Measurements from ENCODE around the gene PLEK2. TPM values are rescaled to one million over a fixed set of nuclear protein-coding genes. Genes with fewer than 3 reads are reported as not detected.

PLEK2 gene
- total RNA-seq, 4 donors from 2014 or later = 22.0 to 75.2 (median 58.6) TPM

DNA sequence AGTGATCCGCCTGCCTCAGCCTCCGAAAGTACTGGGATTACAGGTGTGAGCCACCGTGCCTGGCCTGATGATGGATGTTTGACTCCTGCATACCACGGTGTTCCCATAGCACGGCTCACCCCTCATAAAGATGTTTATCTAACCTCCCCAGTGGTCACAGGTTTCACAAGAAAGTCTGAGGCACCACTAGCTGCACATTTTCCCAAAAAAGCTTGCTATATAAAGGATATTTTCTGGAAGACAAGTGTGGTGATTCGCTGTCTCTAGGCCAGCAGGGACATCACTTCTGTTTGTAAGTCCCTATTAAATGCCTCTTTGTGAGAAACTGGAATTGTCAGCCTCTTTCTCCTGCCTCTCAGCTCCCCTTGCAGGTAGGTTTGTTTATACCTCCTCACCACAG is 18.3 kb downstream of the PLEK2 start:
- 82 to 95% methylated on average over 6 of the region's 6 CpGs for WGBS, 2 donors
- Histone ChIP-seq H3K27ac (no peak overlapping the region), H3K4me3 (replicated peaks in 1 of 3) (no peak overlapping the region), H3K9me3 (no peaks in the 10 kb centered on the region), H3K4me1 (peaks cover 8 to 14% of the 10 kb centered on the region in 2 donors), H3K27me3 (no peaks in the 10 kb centered on the region), H3K36me3 (peaks cover 0 to 9% of the 10 kb centered on the region in 2 donors)
- intact Hi-C loops (cut with DNase I) = no loop called here
- no peak for DNase-seq
- no peak for TF ChIP-seq POLR2A (IDR thresholded peaks at IDR 0.05)
- no peak for TF ChIP-seq CTCF (IDR thresholded peaks at IDR 0.05)

DNA sequence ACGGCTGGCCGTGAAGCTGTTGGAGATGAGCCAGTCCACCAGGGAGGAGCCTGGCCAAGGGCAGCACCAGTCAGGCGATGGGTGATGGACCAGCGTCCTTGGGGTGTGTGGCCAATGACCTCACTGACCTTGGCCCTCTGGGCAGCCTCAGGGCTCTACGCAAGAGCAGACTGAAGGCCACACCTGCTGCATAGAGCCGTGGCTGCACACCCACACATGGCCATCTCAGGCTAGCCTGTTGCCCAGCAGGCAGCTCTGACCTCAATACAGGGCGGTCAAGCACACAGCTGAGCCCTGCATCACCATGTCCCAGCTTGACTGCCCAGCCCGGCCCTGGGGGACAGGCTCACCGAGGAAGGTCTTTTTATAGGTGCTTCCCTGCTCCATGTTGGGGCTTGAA is 19.2 kb downstream of the PLEK2 start:
- Histone ChIP-seq H3K4me3 (replicated peaks in 1 of 3) (no peak overlapping the region), H3K27me3 (no peaks in the 10 kb centered on the region), H3K27ac (no peak overlapping the region), H3K4me1 (peaks cover 8 to 14% of the 10 kb centered on the region in 2 donors), H3K9me3 (no peaks in the 10 kb centered on the region), H3K36me3 (peaks cover 0 to 9% of the 10 kb centered on the region in 2 donors)
- intact Hi-C loops (cut with DNase I) = no loop called here
- DNase-seq = no peak
- 72 to 83% methylated on average over 4 to 5 of the region's 9 CpGs for WGBS, 2 donors
- no peak for TF ChIP-seq CTCF (IDR thresholded peaks at IDR 0.05)
- TF ChIP-seq POLR2A (IDR thresholded peaks at IDR 0.05) = no peak

DNA sequence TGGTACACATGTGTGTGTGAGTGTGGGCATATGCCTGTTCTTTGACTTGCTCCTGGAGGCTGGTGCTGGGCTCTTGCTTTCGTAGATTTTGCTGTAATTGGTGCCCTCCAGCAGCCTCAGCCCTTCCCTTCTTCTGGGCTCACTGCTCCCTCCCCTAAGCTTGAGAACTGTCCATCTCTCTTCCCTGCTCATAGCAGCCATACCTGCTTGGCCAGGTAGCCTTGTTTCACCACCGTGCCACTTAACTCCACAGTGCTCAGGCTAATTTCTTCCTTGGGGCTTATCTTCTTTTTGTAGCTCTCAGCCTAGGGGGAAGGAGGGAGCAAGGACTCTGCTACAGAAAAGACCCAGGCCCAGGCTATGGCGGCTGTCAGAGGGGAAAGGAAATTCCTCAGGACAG is 19.8 kb downstream of the PLEK2 start:
- TF ChIP-seq POLR2A (IDR thresholded peaks at IDR 0.05) (no peak), CTCF (IDR thresholded peaks at IDR 0.05) (no peak)
- no peaks in the 10 kb centered on the region for H3K27me3 ChIP-seq
- H3K9me3 ChIP-seq = no peaks in the 10 kb centered on the region
- peaks cover 0 to 4% of the 10 kb centered on the region in 2 donors for H3K36me3 ChIP-seq
- peaks cover 11 to 18% of the 10 kb centered on the region in 2 donors for H3K4me1 ChIP-seq
- no peak overlapping the region for H3K27ac ChIP-seq
- intact Hi-C loops (cut with DNase I) = no loop called here
- H3K4me3 ChIP-seq (replicated peaks in 1 of 3) = no peak overlapping the region
- no peak for DNase-seq
- WGBS, 2 donors = 71 to 81% methylated on average over 3 of the region's 3 CpGs

DNA sequence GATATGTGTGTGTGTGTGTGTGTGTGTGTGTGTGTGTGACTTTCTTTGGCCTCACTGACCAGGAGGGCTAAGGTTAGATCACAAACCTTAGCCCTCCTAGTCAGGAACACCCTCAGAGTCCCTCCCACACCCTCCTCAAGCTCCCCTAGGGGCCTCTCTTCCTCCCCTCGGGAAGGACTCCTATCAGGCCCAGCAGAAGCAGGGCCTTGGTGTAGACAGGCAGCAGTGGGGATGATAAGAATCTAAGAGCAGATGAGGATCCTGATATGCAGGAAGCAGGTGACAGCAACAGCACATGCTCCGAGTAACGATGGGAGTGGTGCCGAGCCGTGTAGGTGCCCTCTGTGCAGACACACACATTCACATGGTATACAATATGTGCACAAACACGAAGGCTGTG is 20.7 kb downstream of the PLEK2 start:
- Histone ChIP-seq H3K27me3 (no peaks in the 10 kb centered on the region), H3K27ac (no peak overlapping the region), H3K9me3 (no peaks in the 10 kb centered on the region), H3K36me3 (peaks cover 0 to 4% of the 10 kb centered on the region in 2 donors), H3K4me1 (peaks cover 20 to 27% of the 10 kb centered on the region in 2 donors), H3K4me3 (replicated peaks in 1 of 3) (no peak overlapping the region)
- WGBS, 2 donors = 87 to 91% methylated on average over 6 of the region's 6 CpGs
- no peak for TF ChIP-seq CTCF (IDR thresholded peaks at IDR 0.05)
- TF ChIP-seq POLR2A (IDR thresholded peaks at IDR 0.05) = no peak
- no peak for DNase-seq
- intact Hi-C loops (cut with DNase I) = no loop called here

DNA sequence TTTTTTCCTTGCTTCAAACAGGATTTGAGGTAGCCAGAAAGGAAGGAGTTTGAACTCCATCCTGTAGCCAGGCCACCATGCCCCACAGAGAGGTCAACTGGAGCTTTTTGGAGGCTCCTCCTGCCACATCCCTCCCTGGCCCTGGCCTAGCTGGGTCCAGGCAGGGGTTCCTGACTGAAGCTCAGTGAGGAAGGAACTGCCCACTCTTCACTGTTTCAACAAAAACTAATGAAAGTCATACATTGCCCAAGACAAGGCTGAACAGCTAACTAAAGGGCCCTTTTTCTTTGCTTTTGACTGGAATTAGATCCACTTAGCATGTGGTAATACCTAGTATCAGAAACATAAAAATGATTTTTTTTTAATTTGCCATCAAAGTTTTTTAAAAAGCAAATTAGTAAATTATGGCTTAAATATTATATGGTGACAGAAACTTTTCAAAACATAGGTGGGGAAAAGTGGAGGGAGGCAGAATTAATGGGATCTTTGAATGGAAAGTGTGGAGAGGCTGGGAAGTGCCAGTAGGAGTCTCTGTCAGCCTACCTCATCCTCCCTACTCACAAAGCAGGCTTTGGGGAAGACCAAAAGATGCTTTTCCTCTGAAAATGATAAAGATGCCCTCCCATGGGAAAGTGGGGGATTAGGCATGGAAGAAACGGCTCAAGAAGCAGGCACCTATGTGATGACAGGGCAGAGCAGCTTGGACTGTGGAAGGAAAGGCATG is 22.0 kb downstream of the PLEK2 start:
- TF ChIP-seq CTCF (IDR thresholded peaks at IDR 0.05) = no peak
- TF ChIP-seq POLR2A (IDR thresholded peaks at IDR 0.05) = no peak
- Histone ChIP-seq H3K36me3 (peaks cover 0 to 4% of the 10 kb centered on the region in 2 donors), H3K27ac (peak overlapping the region; percentile 11 to 39 (median 21)), H3K27me3 (no peaks in the 10 kb centered on the region), H3K4me3 (replicated peaks in 1 of 3) (no peak overlapping the region), H3K9me3 (no peaks in the 10 kb centered on the region), H3K4me1 (peaks cover 27 to 37% of the 10 kb centered on the region in 2 donors)
- peak in 1 of 2 donors; percentile 25 for DNase-seq
- WGBS, 2 donors = 78 to 86% methylated on average over 1 of the region's 1 CpG
- intact Hi-C loops (cut with DNase I) = no loop called here
